Measurements from ENCODE around the gene RHOF.
"Not testable (repeated sequence)": the region's sequence is repeated elsewhere in the genome, so short reads cannot be mapped to it uniquely, and the experiment has no call there.

Gene RHOF

DNA sequence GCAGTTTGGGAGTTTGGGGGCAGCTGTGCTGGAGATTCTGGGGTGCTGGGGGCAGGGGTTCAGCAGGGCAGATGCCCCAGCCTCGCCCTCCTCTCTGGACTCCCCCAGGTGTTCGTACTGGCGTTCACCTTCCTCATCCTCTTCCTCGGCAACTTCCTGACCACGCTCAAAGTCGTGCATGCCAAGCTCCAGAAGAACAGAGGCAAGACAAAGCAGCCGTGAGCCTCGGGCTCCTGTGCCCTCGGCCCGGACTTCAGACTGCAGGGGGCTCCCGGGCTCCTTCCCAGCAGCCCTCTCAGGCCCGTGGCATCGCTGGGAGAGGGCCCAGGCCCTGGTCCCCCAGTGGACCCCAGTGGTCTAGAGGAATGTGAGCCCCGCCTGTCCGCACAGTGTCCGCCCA, 18.0 kb downstream of the RHOF start:
- no peak for DNase-seq (ENCODE audit: low read depth)

DNA sequence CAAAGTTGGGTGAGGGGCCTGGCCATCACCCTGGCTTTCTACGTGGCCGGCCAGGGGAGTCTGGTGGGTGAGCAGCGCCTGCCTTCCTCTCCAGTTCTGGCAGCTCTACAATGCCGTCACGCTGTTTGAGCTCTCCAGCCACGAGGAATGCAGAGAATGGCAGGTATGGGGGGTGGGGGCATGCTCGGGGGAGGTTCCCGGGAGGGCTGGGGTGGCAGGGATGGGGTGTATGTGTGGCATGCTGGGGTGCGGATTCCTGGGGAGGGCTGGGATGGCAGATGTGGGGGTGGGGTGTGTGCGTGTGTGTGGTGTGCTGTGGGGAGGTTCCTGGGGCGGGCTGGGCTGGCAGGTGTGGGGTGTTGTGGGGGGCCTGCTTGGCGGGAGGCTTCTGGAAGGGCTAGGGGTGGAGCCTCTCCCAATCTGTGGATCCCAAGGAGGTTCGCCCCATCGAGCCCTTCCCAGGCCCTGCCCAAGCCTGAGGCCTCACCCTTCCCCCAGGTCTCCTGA, 18.5 kb downstream of the RHOF start:
- no peak for DNase-seq (ENCODE audit: low read depth)

DNA sequence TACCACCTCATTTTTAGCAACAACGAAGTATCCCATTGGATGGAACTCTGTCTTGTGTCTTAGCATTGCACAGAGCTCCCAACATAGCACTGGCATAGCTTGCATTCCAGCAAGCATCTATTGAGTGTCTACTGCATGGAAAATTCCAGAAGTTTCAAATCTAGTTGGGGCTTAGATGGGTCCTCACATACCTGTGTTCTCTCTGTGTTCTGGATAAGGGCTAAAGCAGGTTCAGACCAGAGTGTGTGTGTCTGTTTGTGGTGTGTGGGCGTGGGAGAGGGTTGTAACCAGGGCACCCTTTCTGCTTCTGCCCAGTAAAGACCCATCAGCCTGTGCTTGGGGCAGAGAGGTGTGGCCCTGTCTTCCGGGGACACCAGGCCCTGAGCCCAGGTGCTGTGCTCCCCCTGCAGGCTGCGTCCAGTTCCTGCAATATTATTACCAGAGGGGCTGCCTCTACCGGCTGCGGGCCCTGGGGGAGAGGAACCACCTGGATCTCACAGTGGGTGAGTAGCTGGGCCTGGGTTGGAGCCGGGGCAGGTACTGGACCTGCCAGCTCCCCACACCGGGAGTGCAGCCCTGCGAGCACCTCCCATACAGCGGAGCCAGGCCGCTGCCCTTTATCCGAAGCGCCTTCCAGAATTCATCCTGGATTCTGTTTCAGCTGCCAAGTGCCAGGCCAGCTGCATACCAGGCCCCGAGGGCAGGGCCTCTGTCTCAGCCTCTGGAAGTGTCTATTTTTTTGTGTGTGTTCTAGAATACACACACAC, 20.3 kb downstream of the RHOF start:
- DNase-seq (ENCODE audit: low read depth), result peak; percentile 72

DNA sequence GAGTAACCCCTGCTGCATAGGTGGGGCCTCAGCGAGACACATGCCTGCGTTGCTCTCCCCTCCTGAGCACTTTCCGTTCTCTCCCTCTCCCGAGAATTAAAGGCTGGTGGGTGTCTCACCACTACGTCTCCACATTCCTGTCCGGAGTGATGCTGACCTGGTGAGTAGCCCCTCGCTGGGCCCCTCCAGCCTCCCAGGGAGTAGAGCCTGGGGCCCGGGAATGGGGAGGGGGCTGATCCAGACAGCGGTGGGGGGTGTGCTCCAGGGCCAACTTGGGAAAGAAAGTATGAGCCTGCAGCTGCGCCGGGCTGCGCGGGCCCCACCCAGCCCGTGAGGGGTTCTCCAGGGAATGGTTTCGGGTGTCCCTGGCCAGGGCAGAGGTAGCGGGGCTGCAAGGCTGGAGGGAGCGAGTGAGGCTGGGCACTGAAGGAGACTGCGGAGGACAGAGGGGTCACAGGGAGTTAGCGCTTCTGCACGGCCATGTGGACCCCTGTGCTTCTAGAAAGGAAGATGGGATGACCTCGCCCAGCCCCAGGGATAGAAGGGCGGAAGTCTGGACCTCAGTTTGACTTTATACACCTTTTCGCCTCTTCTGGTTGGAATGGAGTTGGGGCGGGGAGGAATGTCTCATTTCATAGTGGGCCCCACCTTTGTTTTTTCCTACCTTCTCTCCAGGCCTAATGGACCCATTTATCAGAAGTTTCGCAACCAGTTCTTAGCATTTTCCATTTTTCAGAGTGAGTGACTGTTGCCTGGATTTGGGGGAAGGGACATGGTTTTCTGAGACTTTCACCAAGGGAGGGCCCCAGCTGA, 22.5 kb downstream of the RHOF start:
- DNase-seq (ENCODE audit: low read depth), result no peak

DNA sequence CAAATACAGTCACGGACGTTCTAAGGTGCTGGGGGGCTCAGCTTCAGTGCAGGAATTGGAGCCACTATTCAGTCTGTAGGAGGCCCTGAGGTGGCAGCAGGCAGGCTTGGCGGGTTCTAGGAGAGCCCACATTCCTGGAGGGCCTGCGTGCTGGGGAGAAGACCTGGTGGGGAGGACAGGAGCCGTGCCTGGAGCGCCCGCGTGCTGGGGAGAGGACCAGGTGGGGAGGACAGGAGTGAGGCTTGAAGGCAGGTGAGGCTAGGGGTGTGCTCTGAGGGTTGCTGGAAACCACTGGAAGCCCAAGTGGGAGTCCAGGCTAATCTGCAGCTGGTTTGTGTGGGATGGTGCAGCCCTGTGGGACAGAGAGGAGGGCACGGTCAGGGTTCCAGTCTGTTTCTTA, 23.1 kb downstream of the RHOF start:
- no peak for DNase-seq (ENCODE audit: low read depth)

GRCh38 chr12:121769831-121770301, 23.6 kb downstream of the RHOF start:
- no peak for DNase-seq (ENCODE audit: low read depth)

GRCh38 chr12:121769297-121769830, 24.1 kb downstream of the RHOF start:
- DNase-seq (ENCODE audit: low read depth), result no peak

GRCh38 chr12:121767525-121768016, 25.9 kb downstream of the RHOF start:
- no peak for DNase-seq (ENCODE audit: low read depth)

GRCh38 chr12:121766290-121767039, 27.0 kb downstream of the RHOF start:
- no peak for DNase-seq (ENCODE audit: low read depth)

DNA sequence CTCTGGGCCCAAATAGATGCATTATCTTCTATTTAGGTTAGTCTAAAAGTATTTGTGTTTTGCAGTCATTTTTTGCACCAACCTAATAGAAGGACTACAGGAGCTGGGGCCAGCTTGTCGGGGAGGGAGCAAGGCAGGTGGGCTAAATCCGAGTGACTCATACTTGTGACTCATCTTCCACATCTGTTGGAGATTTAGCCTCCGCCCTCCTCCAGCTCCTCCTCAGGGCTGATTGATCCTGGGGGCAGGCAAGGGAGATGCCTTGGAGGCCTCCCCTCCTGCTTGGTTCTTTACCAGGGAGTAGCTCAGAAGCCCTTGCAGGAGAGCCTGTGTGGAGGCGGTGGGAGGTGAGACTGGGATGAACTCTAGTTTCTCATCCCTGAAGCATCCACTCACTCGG, 27.9 kb downstream of the RHOF start:
- no peak for DNase-seq (ENCODE audit: low read depth)

- no peak for DNase-seq (ENCODE audit: low read depth)
Observed at GRCh38 chr12:121764808-121765207, 28.7 kb downstream of the RHOF start.

DNA sequence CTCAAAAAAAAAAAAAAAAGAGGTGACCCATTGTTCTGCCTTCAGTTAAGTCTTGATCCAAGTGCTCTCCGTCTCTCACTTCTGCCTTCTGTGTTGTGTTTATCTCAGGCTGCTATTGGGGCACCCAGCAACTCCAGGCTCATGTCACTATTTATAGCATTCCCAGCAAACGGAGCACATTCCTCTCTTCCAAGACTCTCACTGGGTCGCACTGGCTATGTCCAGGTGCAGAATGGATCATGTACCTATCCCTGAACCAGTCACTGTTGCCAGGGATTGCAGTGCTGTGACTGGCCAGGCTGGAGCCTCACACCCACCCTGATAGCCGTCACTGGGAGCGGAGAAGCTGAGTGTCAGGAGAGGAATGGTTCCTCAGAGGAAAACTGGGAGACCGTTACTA, 31.2 kb downstream of the RHOF start:
- DNase-seq (ENCODE audit: low read depth), result no peak

DNA sequence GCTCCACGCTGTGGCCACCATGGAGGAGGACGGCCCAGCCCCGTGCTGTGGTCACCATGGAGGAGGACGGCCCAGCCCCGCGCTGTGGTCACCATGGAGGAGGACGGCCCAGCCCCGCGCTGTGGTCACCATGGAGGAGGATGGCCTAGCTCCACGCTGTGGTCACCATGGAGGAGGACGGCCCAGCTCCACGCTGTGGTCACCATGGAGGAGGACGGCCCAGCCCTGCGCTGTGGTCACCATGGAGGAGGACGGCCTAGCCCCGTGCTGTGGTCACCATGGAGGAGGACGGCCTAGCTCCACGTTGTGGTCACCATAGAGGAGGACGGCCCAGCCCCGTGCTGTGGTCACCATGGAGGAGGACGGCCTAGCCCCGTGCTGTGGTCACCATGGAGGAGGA, 35.0 kb downstream of the RHOF start:
- not testable (repeated sequence) for DNase-seq (ENCODE audit: low read depth)

GRCh38 chr12:121755591-121755990, 37.9 kb downstream of the RHOF start:
- no peak for DNase-seq (ENCODE audit: low read depth)

DNA sequence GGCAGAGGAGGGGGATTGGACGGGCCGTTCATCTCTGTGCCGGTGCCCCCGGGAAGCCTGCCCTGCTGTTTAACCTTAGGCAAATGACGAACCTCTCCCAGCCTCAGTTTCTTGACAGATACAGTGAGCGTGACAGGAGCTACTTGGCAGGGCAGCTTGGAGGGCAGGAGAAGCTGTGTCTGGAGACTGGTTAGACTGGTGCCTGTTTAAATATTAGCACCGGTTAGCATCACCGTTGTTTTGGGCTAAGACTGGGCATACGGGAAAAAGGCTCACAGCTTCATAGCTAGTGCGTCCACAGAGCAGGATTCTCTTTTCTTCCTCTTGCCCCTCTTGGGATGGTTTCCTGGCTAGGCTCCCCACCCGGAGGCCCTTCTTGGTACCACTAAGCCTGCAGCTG, 38.7 kb downstream of the RHOF start:
- no peak for DNase-seq (ENCODE audit: low read depth)

DNA sequence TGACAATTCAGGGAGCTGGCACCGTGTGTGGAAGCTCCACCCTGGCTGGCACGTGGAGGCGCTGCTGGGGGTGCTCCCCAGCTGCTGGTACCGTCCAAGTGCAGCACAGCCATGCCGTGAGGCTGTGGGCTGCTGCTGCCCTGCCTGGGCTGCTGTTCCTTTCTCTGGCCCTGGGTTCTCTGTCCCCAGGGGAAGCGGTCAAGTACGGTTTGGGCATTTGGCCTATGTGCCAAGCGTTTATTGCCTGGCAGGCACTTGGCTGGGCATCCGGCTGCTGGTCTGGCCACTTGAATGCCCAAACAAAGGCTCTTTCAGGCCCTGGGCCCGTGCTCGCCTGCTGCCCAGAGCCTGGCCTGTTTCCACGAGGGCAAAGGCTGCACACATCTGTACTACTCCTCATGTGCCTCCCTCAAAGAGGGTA, 39.6 kb downstream of the RHOF start:
- no peak for DNase-seq (ENCODE audit: low read depth)

DNA sequence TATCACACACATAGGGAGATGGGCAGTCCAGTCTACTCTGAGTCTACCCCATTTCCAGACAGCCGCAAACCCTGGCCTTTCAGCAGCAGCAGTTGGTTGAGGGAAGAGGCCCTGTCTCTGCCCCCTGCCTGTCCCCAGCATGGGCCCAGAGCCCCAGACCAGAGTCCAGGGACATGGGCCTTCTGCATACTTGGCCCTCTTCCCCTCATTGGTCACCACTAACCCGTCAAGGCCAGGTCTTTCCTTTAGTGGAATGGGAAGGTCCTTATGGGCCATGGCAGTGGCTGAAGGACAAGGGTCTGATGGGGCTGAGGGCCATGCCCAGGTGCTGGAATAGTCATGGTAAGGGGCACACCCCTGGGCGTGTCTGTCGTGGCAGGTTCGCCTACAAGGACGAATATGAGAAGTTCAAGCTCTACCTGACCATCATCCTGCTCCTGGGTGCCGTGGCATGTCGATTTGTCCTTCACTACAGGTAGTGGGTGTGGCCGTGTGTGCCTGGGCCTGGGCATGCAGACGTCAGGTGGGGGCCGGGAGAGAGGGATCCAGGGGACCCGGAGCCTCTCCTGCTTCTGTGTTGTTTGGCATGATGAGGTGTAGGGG, 41.6 kb downstream of the RHOF start:
- no peak for DNase-seq (ENCODE audit: low read depth)

DNA sequence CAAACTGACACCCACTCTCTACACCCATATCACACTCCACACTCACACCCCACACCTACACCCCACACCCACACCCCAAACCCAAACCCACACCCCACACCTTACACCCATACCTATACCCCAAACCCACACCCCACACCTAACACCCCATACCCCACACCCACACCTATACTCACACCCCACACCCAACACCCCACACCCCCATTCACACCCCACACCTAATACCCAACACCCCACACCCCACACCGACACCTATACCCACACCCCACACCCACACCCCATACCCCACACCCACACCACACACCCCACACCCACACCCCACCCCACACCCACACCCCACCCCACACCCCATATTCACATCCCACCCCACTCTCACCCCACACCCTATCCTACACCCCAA, 42.5 kb downstream of the RHOF start:
- no peak for DNase-seq (ENCODE audit: low read depth)

DNA sequence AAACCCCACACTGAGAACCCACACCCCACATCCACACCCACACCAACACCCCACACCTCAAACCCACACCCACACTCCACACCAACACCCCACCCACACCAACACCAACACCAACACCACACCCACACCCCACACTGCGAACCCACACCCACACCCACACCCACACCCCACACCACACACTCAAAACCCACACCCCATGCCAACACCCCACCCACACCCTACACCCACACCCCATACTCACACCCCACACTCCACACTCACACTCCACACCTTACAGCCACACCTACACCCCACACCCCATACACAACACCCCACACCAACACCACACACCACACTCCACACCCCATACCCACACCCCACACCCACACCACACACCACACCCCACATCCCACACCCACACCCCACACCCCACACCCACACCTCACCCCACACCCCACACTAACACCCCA, 43.0 kb downstream of the RHOF start:
- no peak for DNase-seq (ENCODE audit: low read depth)

- DNase-seq (ENCODE audit: low read depth), result no peak
Observed at GRCh38 chr12:121749267-121749666, 44.2 kb downstream of the RHOF start.

DNA sequence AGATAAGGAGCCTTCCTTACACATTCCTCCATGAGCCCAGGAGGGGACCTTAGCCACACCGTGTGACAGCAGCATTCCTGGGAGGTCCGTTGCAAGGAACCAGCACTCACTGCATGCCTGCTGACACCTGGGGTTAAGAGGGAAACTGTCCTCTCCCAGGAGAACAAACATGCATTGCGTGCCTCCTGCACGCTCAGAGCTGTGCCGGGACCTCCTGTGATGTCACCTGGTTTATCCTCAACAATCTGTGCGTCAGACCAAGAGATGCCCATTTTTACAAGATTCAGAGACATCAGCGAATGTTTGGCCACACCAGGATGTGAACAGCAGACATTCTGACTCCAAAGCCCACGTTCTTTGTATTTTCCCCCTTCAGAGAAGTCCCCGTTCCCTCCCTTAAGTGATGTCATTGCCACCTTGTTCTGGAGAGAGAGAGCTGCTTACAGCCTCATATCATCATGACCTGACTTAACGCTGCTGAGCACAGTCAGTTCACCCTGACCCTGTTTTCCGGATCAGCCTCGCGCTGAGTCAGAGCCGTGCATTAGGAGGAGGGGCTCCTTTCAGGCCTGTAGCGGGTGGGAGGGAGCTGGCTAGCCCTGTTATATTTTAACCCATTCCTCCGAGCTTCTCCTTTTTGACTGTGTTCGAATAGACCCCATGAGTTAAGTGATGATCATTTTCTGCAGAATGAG, 44.8 kb downstream of the RHOF start:
- peak; percentile 6 for DNase-seq (ENCODE audit: low read depth)

Data from activated gamma-delta T cell treated with anti-CD3 and anti-CD28 coated beads, Interleukin-2, amount 50 U/mL, for 16 hours (primary cell).